Neural cell (in vitro differentiated cells): ENCODE data around the gene RIN3.

Source experiments
- EP300 ChIP-seq: fragments of 450-650 bp; conservative IDR thresholded peaks from 2 replicates; pipeline ENCODE4 v1.6.1; 2014; ENCODE audit warnings: antibody characterized with exemption, mild to moderate bottlenecking, moderate library complexity; ENCODE audit not compliant: poor library complexity, severe bottlenecking
- EZH2 ChIP-seq: fragments of 200-600, 300-800 bp; shearing (Covaris generic), sonication (generic); IDR thresholded peaks from 2 replicates; pipeline ENCODE4 v1.6.1; 2014; ENCODE audit warnings: antibody characterized with exemption, low read length, borderline replicate concordance, mild to moderate bottlenecking; ENCODE audit not compliant: insufficient read depth, poor library complexity, severe bottlenecking
- MXI1 ChIP-seq: fragments of 450-650 bp; conservative IDR thresholded peaks from 2 replicates; pipeline ENCODE4 v1.6.1; 2014; ENCODE audit warnings: antibody characterized with exemption, mild to moderate bottlenecking; ENCODE audit not compliant: poor library complexity, severe bottlenecking
- POLR2AphosphoS5 ChIP-seq: IDR thresholded peaks from 2 replicates; pipeline ENCODE4 v1.6.1; 2012
- SMC3 ChIP-seq: fragments of 450-650 bp; conservative IDR thresholded peaks from 2 replicates; pipeline ENCODE4 v1.6.1; 2014; ENCODE audit warnings: antibody characterized with exemption, mild to moderate bottlenecking, moderate library complexity; ENCODE audit not compliant: poor library complexity
- TAF1 ChIP-seq: IDR thresholded peaks from 2 replicates; pipeline ENCODE4 v1.6.1; 2012; ENCODE audit warnings: low read depth
- TF ChIP-seq, protein P1 (sequence below): fragments of 450-650 bp; IDR thresholded peaks from 2 replicates; pipeline ENCODE4 v1.5.1; 2014; ENCODE audit warnings: antibody characterized with exemption, mild to moderate bottlenecking, moderate library complexity; ENCODE audit not compliant: poor library complexity, severe bottlenecking
- TF ChIP-seq, protein P2 (sequence below): IDR thresholded peaks from 2 replicates; pipeline ENCODE4 v1.6.1; 2012; ENCODE audit warnings: borderline replicate concordance

DNA sequence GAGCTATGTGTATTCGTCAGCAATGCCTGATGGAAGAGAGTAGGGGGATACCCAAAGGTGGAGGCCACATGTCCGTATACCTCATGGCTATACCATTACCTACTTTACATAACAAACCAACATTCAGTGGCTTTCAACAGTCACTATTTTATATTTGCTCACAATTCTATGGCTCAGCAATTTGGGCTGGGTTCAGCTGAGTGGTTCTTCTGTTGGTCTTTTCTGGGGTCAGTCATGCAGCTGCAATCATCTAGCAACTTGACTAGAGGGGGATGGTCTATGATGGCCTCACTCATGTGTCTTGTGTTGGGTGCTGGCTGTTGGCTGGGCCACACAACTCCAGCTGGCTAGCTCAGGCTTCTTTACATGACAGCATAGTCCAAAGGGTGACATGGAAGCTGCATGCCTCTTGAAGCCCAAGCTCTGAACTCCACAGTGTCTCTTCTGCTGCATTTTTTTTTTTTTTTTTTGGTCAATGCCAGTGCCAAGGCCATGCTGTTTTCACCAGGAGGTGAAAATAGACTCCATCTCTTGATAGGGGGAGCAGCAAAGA is 53.7 kb downstream of the RIN3 start:
- TF ChIP-seq TAF1 (no peak), MXI1 (no peak), POLR2AphosphoS5 (no peak), EZH2 (no peak), SMC3 (no peak), EP300 (no peak)
- TF ChIP-seq, protein P1, sequence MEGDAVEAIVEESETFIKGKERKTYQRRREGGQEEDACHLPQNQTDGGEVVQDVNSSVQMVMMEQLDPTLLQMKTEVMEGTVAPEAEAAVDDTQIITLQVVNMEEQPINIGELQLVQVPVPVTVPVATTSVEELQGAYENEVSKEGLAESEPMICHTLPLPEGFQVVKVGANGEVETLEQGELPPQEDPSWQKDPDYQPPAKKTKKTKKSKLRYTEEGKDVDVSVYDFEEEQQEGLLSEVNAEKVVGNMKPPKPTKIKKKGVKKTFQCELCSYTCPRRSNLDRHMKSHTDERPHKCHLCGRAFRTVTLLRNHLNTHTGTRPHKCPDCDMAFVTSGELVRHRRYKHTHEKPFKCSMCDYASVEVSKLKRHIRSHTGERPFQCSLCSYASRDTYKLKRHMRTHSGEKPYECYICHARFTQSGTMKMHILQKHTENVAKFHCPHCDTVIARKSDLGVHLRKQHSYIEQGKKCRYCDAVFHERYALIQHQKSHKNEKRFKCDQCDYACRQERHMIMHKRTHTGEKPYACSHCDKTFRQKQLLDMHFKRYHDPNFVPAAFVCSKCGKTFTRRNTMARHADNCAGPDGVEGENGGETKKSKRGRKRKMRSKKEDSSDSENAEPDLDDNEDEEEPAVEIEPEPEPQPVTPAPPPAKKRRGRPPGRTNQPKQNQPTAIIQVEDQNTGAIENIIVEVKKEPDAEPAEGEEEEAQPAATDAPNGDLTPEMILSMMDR, result no peak
- TF ChIP-seq, protein P2, sequence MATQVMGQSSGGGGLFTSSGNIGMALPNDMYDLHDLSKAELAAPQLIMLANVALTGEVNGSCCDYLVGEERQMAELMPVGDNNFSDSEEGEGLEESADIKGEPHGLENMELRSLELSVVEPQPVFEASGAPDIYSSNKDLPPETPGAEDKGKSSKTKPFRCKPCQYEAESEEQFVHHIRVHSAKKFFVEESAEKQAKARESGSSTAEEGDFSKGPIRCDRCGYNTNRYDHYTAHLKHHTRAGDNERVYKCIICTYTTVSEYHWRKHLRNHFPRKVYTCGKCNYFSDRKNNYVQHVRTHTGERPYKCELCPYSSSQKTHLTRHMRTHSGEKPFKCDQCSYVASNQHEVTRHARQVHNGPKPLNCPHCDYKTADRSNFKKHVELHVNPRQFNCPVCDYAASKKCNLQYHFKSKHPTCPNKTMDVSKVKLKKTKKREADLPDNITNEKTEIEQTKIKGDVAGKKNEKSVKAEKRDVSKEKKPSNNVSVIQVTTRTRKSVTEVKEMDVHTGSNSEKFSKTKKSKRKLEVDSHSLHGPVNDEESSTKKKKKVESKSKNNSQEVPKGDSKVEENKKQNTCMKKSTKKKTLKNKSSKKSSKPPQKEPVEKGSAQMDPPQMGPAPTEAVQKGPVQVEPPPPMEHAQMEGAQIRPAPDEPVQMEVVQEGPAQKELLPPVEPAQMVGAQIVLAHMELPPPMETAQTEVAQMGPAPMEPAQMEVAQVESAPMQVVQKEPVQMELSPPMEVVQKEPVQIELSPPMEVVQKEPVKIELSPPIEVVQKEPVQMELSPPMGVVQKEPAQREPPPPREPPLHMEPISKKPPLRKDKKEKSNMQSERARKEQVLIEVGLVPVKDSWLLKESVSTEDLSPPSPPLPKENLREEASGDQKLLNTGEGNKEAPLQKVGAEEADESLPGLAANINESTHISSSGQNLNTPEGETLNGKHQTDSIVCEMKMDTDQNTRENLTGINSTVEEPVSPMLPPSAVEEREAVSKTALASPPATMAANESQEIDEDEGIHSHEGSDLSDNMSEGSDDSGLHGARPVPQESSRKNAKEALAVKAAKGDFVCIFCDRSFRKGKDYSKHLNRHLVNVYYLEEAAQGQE, result no peak
